HG03460 (cell line): ENCODE data around the gene PRR9.
"Not testable (repeated sequence)": the region's sequence is repeated elsewhere in the genome, so short reads cannot be mapped to it uniquely, and the experiment has no call there.

Experiments
- ATAC-seq: cut with Tn5 transposase; IDR thresholded peaks from one replicate; pipeline ENCODE4 v1.9.1; 2021; ENCODE audit not compliant: unreplicated experiment

PRR9 gene

GRCh38 chr1:153229076-153229829 is 11.9 kb downstream of the PRR9 start:
- ATAC-seq, result not testable (repeated sequence)

- no peak for ATAC-seq
These were observed 14.0 kb downstream of the PRR9 start for GRCh38 chr1:153231363-153231762.

GRCh38 chr1:153231785-153232184 is 14.4 kb downstream of the PRR9 start:
- ATAC-seq, result no peak

- ATAC-seq, result no peak
These were observed 15.2 kb downstream of the PRR9 start for GRCh38 chr1:153232553-153232952.

- ATAC-seq, result no peak
These were observed 16.1 kb downstream of the PRR9 start for GRCh38 chr1:153233448-153233847.

- ATAC-seq, result no peak
These were observed 21.1 kb downstream of the PRR9 start for GRCh38 chr1:153238527-153238926.

- ATAC-seq, result no peak
These were observed 24.8 kb downstream of the PRR9 start for GRCh38 chr1:153242160-153242559.

GRCh38 chr1:153245466-153245865 is 28.1 kb downstream of the PRR9 start:
- ATAC-seq, result no peak

- ATAC-seq, result no peak
These were observed 28.6 kb downstream of the PRR9 start for GRCh38 chr1:153246018-153246417.

GRCh38 chr1:153246825-153247224 is 29.4 kb downstream of the PRR9 start:
- no peak for ATAC-seq

- ATAC-seq, result no peak
These were observed 30.9 kb downstream of the PRR9 start for GRCh38 chr1:153248176-153248879.

GRCh38 chr1:153250166-153250565 is 32.8 kb downstream of the PRR9 start:
- ATAC-seq, result no peak

GRCh38 chr1:153251087-153251486 is 33.7 kb downstream of the PRR9 start:
- ATAC-seq, result no peak

GRCh38 chr1:153251562-153251961 is 34.2 kb downstream of the PRR9 start:
- no peak for ATAC-seq

- no peak for ATAC-seq
These were observed 34.6 kb downstream of the PRR9 start for GRCh38 chr1:153251988-153252387.

- ATAC-seq, result no peak
These were observed 35.7 kb downstream of the PRR9 start for GRCh38 chr1:153253076-153253475.

GRCh38 chr1:153253693-153254092 is 36.3 kb downstream of the PRR9 start:
- ATAC-seq, result peak; percentile 59

- ATAC-seq, result no peak
These were observed 42.0 kb downstream of the PRR9 start, which contains the start of gene LORICRIN for GRCh38 chr1:153259387-153259786. Gene LORICRIN (plus strand): TSS chr1:153259687. CDS start chr1:153260950, 1,263 bp downstream.

GRCh38 chr1:153260585-153261280 is 43.3 kb downstream of the PRR9 start:
- no peak for ATAC-seq

- no peak for ATAC-seq
These were observed 44.1 kb downstream of the PRR9 start for GRCh38 chr1:153261281-153262069.

- no peak for ATAC-seq
These were observed 44.6 kb downstream of the PRR9 start for GRCh38 chr1:153262070-153262366.
